MCF 10A (cell line): ENCODE results near the gene BPTF. TPM values are rescaled to one million over a fixed set of nuclear protein-coding genes. Genes with fewer than 3 reads are reported as not detected.
"Not testable (repeated sequence)": the region's sequence is repeated elsewhere in the genome, so short reads cannot be mapped to it uniquely, and the experiment has no call there.

Experiments
- BruUV-seq: library from RNA; stranded (reverse); fragments of 400-500 nt; replicated peaks from 2 replicates; lab custom pipeline; 2021; lab: Mats Ljungman, UMichigan
- CTCF ChIA-PET: fragments of 300-600 bp; sonication (Branson Sonifier 250); formaldehyde crosslinking; extraction: SDS; loops from one replicate; lab custom pipeline; 2021; ENCODE audit warnings: antibody characterized with exemption, inconsistent platforms; lab: Yijun Ruan, JAX
- POLR2A ChIA-PET: fragments of 300-600, 350-650 bp; sonication (Branson Sonifier 250); formaldehyde crosslinking; extraction: SDS; loops from one replicate; lab custom pipeline; 2020; ENCODE audit warnings: antibody characterized with exemption, inconsistent platforms; lab: Yijun Ruan, JAX
- DNase-seq: peaks from one replicate; pipeline ENCODE4 v3.0.0-alpha.2; 2018; ENCODE audit not compliant: unreplicated experiment
- H3K27ac Mint-ChIP-seq: one replicate; pipeline ENCODE4 v1.8.0; 2022; ENCODE audit warnings: mild to moderate bottlenecking, low read depth, mixed read lengths; ENCODE audit not compliant: unreplicated experiment
- H3K27me3 Mint-ChIP-seq: one replicate; pipeline ENCODE4 v1.8.0; 2022; ENCODE audit warnings: mixed read lengths; ENCODE audit not compliant: insufficient read depth, unreplicated experiment
- H3K36me3 Mint-ChIP-seq: one replicate; pipeline ENCODE4 v1.8.0; 2022; ENCODE audit warnings: mild to moderate bottlenecking, moderate library complexity, mixed read lengths; ENCODE audit not compliant: insufficient read depth, unreplicated experiment
- H3K4me1 Mint-ChIP-seq: one replicate; pipeline ENCODE4 v1.8.0; 2022; ENCODE audit warnings: mixed read lengths; ENCODE audit not compliant: insufficient read depth, unreplicated experiment
- H3K4me3 Mint-ChIP-seq: one replicate; pipeline ENCODE4 v1.8.0; 2022; ENCODE audit warnings: mild to moderate bottlenecking, moderate library complexity, mixed read lengths; ENCODE audit not compliant: unreplicated experiment
- H3K9me3 Mint-ChIP-seq: one replicate; pipeline ENCODE4 v1.8.0; 2022; ENCODE audit warnings: mixed read lengths; ENCODE audit not compliant: unreplicated experiment
- CTCF ChIP-seq: fragments of 200-600 bp; IDR thresholded peaks from one replicate; pipeline ENCODE4 v1.8.0; 2022; ENCODE audit warnings: antibody characterized with exemption, mild to moderate bottlenecking; ENCODE audit not compliant: unreplicated experiment
- intact Hi-C: fragments of 100-400 bp; cut with micrococcal nuclease; formaldehyde crosslinking; loops from 2 replicates; pipeline ENCODE4 v1.14.1; 2022
- total RNA-seq: library from RNA; stranded (reverse); gene quantifications from 2 replicates; pipeline ENCODE4 v1.2.3, GENCODE V29; 2022

BPTF gene
- total RNA-seq, 1 experiment from 2014 or later, result 63.7 TPM

DNA sequence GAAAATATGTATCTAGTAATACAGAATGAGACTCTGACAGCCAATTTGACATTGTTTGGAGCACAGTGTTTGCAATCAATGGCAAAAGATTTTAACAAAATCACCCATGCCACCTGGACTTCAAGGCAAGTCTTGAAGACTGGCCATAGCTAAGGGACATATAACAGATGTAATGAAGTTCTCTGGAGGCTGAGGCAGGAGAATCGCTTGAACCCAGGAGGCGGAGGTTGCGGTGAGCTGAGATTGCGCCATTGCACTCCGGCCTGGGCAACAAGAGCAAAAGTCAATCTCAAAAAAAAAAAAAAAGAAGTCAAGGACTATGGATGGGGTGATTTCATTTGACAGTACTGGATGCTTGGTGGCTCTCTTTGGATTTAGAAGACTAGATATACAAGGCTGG lies 5.6 kb upstream of the BPTF start:
- Mint-ChIP-seq H3K9me3 (no peaks in the 10 kb centered on the region), H3K27ac (no peak overlapping the region), H3K4me3 (no peak overlapping the region), H3K36me3 (no peaks in the 10 kb centered on the region), H3K4me1 (no peaks in the 10 kb centered on the region), H3K27me3 (peaks cover 11% of the 10 kb centered on the region)
- ChIA-PET CTCF (interaction anchor here (0.7 to 0.8 kb wide), 2 partner anchors 10 to 17 kb away, joined by 3 to 5 read pairs; no protein-coding TSS in a partner anchor), POLR2A (no interaction called here)
- TF ChIP-seq CTCF, result no peak
- intact Hi-C loops, result no loop called here
- DNase-seq, result no peak
- BruUV-seq, result no TSS peak

GRCh38 chr17:67821871-67822367 lies 3.4 kb upstream of the BPTF start:
- ChIA-PET CTCF (no interaction called here), POLR2A (interaction anchor here (3.8 kb wide), 1 partner anchor 104 kb away, joined by 45 read pairs; the partner anchor contains the start of gene NOL11)
- H3K36me3 Mint-ChIP-seq, result no peaks in the 10 kb centered on the region
- BruUV-seq, result no TSS peak
- H3K27me3 Mint-ChIP-seq, result no peaks in the 10 kb centered on the region
- intact Hi-C loops, result no loop called here
- H3K9me3 Mint-ChIP-seq, result no peaks in the 10 kb centered on the region
- H3K4me3 Mint-ChIP-seq, result no peak overlapping the region
- TF ChIP-seq CTCF, result no peak
- no peaks in the 10 kb centered on the region for H3K4me1 Mint-ChIP-seq
- no peak overlapping the region for H3K27ac Mint-ChIP-seq
- DNase-seq, result no peak

DNA sequence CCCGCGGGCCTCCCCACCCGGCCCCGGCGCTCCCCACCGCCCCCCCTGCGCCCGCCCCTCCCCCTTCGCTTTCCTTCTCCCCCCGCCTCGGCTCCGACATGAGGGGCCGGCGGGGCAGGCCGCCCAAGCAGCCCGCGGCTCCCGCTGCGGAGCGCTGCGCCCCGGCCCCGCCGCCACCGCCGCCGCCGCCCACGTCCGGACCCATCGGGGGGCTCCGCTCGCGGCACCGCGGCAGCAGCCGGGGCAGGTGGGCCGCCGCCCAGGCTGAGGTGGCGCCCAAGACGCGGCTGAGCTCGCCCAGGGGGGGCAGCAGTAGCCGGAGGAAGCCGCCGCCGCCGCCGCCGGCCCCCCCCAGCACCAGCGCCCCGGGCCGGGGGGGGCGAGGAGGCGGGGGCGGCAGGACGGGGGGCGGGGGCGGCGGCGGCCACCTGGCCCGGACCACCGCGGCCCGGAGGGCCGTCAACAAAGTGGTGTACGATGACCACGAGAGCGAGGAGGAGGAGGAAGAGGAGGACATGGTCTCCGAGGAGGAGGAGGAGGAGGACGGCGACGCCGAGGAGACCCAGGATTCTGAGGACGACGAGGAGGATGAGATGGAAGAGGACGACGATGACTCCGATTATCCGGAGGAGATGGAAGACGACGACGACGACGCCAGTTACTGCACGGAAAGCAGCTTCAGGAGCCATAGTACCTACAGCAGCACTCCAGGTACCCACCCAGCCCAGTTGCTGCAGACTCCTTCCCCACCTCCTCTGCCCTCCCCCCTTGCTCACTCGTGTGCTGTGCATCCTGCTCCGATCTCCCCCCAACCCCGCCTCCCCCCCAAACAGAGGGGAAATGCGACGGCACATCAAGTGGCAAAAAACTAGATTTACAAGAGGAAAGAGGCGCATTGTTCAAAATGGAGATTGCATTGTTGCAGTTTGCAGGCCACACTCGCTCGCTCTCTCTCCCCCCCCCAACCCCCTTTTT lies 611 bp downstream of the BPTF start:
- intact Hi-C loops, result loop anchor here (2.0 kb wide), 1 partner anchor 107 kb away; no protein-coding TSS in a partner anchor
- H3K27me3 Mint-ChIP-seq, H3K9me3 Mint-ChIP-seq, BruUV-seq: not testable (repeated sequence)
- H3K27ac Mint-ChIP-seq, result peak overlapping the region; percentile 95
- peaks cover 15% of the 10 kb centered on the region for H3K4me1 Mint-ChIP-seq
- peak overlapping the region; percentile 99 for H3K4me3 Mint-ChIP-seq
- POLR2A ChIA-PET, result interaction anchor here (0.7 to 1.9 kb wide), 9 partner anchors 11 to 232 kb away, joined by 3 to 9 read pairs (median 4); partner anchors contain the start of gene NOL11
- DNase-seq, result peak; percentile 42
- H3K36me3 Mint-ChIP-seq, result peaks cover 20% of the 10 kb centered on the region
- CTCF ChIA-PET, result interaction anchor here (0.6 to 1.7 kb wide), 6 partner anchors 8 to 108 kb away, joined by 3 to 7 read pairs (median 5); partner anchors contain the start of gene NOL11

DNA sequence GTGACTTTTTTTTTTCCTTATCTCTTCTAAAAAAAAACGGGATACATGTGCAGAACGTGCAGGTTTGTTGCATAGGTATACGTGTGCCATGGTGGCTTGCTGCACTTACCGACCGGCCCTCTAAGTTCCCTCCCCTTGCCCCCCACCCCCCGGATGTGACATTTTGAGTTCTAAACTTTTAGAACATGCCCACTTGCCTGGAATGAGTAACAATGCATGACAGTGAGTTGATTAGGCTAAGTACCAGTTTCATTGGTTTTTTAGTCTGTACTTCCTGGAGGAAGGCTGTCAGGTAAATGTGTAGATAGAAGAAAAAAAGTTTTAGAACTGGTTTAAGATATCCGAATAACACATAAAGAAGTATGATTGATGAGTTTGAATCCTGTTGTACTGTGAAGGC lies 4.0 kb downstream of the BPTF start:
- peaks cover 30% of the 10 kb centered on the region for H3K36me3 Mint-ChIP-seq
- intact Hi-C loops, result no loop called here
- no peaks in the 10 kb centered on the region for H3K9me3 Mint-ChIP-seq
- POLR2A ChIA-PET, result interaction anchor here (0.7 to 2.0 kb wide), 5 partner anchors 63 to 605 kb away, joined by 3 to 8 read pairs (median 4); no protein-coding TSS in a partner anchor
- H3K27ac Mint-ChIP-seq, result no peak overlapping the region
- DNase-seq, result no peak
- H3K27me3 Mint-ChIP-seq, result no peaks in the 10 kb centered on the region
- H3K4me3 Mint-ChIP-seq, result peak overlapping the region; percentile 99
- no TSS peak for BruUV-seq
- CTCF ChIA-PET, result interaction anchor here (0.5 to 0.7 kb wide), 3 partner anchors 15 to 451 kb away, joined by 3 to 4 read pairs (median 3); no protein-coding TSS in a partner anchor
- no peak for TF ChIP-seq CTCF
- peaks cover 31% of the 10 kb centered on the region for H3K4me1 Mint-ChIP-seq
